Thoracic aorta (tissue), 2 donors: ENCODE data around the gene DNAJC21. TPM values are rescaled to one million over a fixed set of nuclear protein-coding genes. Genes with fewer than 3 reads are reported as not detected.

Experiments used
- ATAC-seq: fragments of 150-250 bp; one replicate; pipeline ENCODE4 v1.8.0; 2017; ENCODE audit warnings: low read depth; ENCODE audit not compliant: insufficient number of reproducible peaks, low FRiP score
- DNase-seq: peaks from one replicate; pipeline ENCODE4 v3.0.0-alpha.2; 2020; ENCODE audit warnings: low spot score
- H3K27ac ChIP-seq, 2 donors: fragments of 200-600 bp; sonication (generic); 1 replicate in 1 of 2; 2 replicates in 1 of 2; pipeline ENCODE4 v1.5.1; 2016; ENCODE audit warnings: mild to moderate bottlenecking in 2 of 2, moderate library complexity in 2 of 2
- H3K27me3 ChIP-seq: fragments of 200-600 bp; sonication (generic); replicated peaks from 2 replicates; pipeline ENCODE4 v1.6.0; 2016; ENCODE audit warnings: mild to moderate bottlenecking; ENCODE audit not compliant: insufficient read depth
- H3K36me3 ChIP-seq: fragments of 200-600 bp; sonication (generic); one replicate; pipeline ENCODE4 v1.5.1; 2016
- H3K4me1 ChIP-seq, 2 donors: fragments of 200-600 bp; sonication (generic); 1 replicate in 1 of 2; 2 replicates in 1 of 2; pipeline versions ENCODE4 v1.5.1 to v1.6.0; 2016; ENCODE audit warnings: low read depth in 2 of 2, mild to moderate bottlenecking in 1 of 2; ENCODE audit not compliant: control insufficient read depth in 1 of 2
- H3K4me3 ChIP-seq: fragments of 200-600 bp; sonication (generic); 2 replicates; pipeline ENCODE4 v1.5.1; 2016; ENCODE audit warnings: mild to moderate bottlenecking
- H3K9me3 ChIP-seq: fragments of 200-600 bp; sonication (generic); 2 replicates; pipeline ENCODE4 v1.5.1; 2016
- CTCF ChIP-seq: fragments of 200-600 bp; sonication (generic); IDR thresholded peaks from one replicate; pipeline ENCODE4 v1.5.1; 2019; ENCODE audit warnings: antibody characterized with exemption
- total RNA-seq, 2 donors: library from RNA; depleted of rRNA; stranded (reverse); fragments of >200 nt; gene quantifications; one replicate each; pipeline versions ENCODE4 v1.1.0 to v1.2.3, GENCODE V29; 2016

Gene DNAJC21
- total RNA-seq, 2 donors from 2014 or later: 24.1 to 44.2 TPM

GRCh38 chr5:35002459-35002858 is 73.1 kb downstream of the DNAJC21 start:
- DNase-seq (no peak), ATAC-seq (no peak)
- no peaks in the 10 kb centered on the region for H3K9me3 ChIP-seq
- H3K27ac ChIP-seq: no peak overlapping the region
- no peak for TF ChIP-seq CTCF
- H3K36me3 ChIP-seq: no peaks in the 10 kb centered on the region
- no peaks in the 10 kb centered on the region for H3K4me1 ChIP-seq
- H3K27me3 ChIP-seq: no peaks in the 10 kb centered on the region
- no peak overlapping the region for H3K4me3 ChIP-seq

- no peaks in the 10 kb centered on the region for H3K4me1 ChIP-seq
- TF ChIP-seq CTCF: peak; percentile 80
- H3K36me3 ChIP-seq: no peaks in the 10 kb centered on the region
- no peak overlapping the region for H3K4me3 ChIP-seq
- H3K27me3 ChIP-seq: no peaks in the 10 kb centered on the region
- H3K9me3 ChIP-seq: no peaks in the 10 kb centered on the region
- DNase-seq (no peak), ATAC-seq (no peak)
- H3K27ac ChIP-seq: no peak overlapping the region
Measured at GRCh38 chr5:35003018-35003957, 73.9 kb downstream of the DNAJC21 start.

- Histone ChIP-seq H3K27me3 (no peaks in the 10 kb centered on the region), H3K27ac (no peak overlapping the region), H3K4me3 (no peak overlapping the region), H3K36me3 (no peaks in the 10 kb centered on the region), H3K9me3 (no peaks in the 10 kb centered on the region), H3K4me1 (no peaks in the 10 kb centered on the region)
- DNase-seq: no peak
- ATAC-seq: no peak
- no peak for TF ChIP-seq CTCF
Measured at GRCh38 chr5:35004200-35004599, 74.8 kb downstream of the DNAJC21 start.

- no peak overlapping the region for H3K4me3 ChIP-seq
- no peak for ATAC-seq
- no peaks in the 10 kb centered on the region for H3K27me3 ChIP-seq
- H3K4me1 ChIP-seq: no peaks in the 10 kb centered on the region
- H3K9me3 ChIP-seq: no peaks in the 10 kb centered on the region
- no peak for TF ChIP-seq CTCF
- no peak for DNase-seq
- H3K36me3 ChIP-seq: no peaks in the 10 kb centered on the region
- H3K27ac ChIP-seq: no peak overlapping the region
Measured at GRCh38 chr5:35004771-35005170, 75.4 kb downstream of the DNAJC21 start.

Other genes with a start within 250 kb of the DNAJC21 start
- 1 to 10 TPM in 1 of 2 donors, not detected in 1; 3.7 TPM for gene TTC23L, start 90.4 kb upstream of the DNAJC21 start, total RNA-seq
- gene RAD1, start 14.1 kb upstream of the DNAJC21 start, total RNA-seq: 10 to 100 TPM in 1 of 2 donors, 1 to 10 TPM in 1; 8.9 to 15.1 TPM
- gene BRIX1, start 13.8 kb upstream of the DNAJC21 start, total RNA-seq: 10 to 100 TPM; 16.8 to 33.5 TPM
- not detected for gene AGXT2, start 118.4 kb downstream of the DNAJC21 start, total RNA-seq